Measurements from ENCODE around the gene SIK3. TPM values are rescaled to one million over a fixed set of nuclear protein-coding genes. Genes with fewer than 3 reads are reported as not detected.
"Not testable (repeated sequence)": the region's sequence is repeated elsewhere in the genome, so short reads cannot be mapped to it uniquely, and the experiment has no call there.

SIK3 gene
- total and polyA plus RNA-seq, 2 experiments from 2014 or later = 29.1 to 58.5 TPM

DNA sequence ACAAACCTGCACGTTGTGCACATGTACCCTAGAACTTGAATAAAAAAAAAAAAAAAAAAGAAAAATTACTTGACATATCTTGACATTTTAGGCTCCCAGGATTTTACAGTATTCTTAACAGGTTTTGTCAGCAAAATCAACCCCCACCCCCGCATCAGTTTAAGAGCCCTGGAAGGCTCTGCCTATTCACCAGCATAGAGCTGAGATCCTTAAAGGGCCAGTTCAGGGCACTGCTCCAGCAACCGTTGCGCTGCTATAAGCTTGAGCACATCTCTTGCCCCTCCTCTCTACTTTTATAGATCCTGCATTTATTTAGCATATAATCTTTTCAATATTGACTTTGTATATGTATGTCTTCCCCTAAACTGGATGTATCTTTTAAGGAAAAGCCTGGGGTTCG is 45.2 kb upstream of the SIK3 start:
- Histone ChIP-seq H3K4me1 (ENCODE audit: low read depth) (peaks cover 12% of the 10 kb centered on the region), H3K36me3 (peaks cover 5% of the 10 kb centered on the region), H3K27me3 (no peaks in the 10 kb centered on the region), H3K4me3 (peak overlapping the region; percentile 67), H3K9me3 (ENCODE audit: low read depth) (no peaks in the 10 kb centered on the region), H3K27ac (peak overlapping the region; percentile 86)
- TF ChIP-seq, protein P1, sequence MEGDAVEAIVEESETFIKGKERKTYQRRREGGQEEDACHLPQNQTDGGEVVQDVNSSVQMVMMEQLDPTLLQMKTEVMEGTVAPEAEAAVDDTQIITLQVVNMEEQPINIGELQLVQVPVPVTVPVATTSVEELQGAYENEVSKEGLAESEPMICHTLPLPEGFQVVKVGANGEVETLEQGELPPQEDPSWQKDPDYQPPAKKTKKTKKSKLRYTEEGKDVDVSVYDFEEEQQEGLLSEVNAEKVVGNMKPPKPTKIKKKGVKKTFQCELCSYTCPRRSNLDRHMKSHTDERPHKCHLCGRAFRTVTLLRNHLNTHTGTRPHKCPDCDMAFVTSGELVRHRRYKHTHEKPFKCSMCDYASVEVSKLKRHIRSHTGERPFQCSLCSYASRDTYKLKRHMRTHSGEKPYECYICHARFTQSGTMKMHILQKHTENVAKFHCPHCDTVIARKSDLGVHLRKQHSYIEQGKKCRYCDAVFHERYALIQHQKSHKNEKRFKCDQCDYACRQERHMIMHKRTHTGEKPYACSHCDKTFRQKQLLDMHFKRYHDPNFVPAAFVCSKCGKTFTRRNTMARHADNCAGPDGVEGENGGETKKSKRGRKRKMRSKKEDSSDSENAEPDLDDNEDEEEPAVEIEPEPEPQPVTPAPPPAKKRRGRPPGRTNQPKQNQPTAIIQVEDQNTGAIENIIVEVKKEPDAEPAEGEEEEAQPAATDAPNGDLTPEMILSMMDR (IDR thresholded peaks at IDR 0.05; ENCODE audit: low read depth, low read length) = no peak
- peak; percentile 45 to 70 for DNase-seq (ENCODE audit: low read depth in 1 of 2, low spot score in 1 of 2)

DNA sequence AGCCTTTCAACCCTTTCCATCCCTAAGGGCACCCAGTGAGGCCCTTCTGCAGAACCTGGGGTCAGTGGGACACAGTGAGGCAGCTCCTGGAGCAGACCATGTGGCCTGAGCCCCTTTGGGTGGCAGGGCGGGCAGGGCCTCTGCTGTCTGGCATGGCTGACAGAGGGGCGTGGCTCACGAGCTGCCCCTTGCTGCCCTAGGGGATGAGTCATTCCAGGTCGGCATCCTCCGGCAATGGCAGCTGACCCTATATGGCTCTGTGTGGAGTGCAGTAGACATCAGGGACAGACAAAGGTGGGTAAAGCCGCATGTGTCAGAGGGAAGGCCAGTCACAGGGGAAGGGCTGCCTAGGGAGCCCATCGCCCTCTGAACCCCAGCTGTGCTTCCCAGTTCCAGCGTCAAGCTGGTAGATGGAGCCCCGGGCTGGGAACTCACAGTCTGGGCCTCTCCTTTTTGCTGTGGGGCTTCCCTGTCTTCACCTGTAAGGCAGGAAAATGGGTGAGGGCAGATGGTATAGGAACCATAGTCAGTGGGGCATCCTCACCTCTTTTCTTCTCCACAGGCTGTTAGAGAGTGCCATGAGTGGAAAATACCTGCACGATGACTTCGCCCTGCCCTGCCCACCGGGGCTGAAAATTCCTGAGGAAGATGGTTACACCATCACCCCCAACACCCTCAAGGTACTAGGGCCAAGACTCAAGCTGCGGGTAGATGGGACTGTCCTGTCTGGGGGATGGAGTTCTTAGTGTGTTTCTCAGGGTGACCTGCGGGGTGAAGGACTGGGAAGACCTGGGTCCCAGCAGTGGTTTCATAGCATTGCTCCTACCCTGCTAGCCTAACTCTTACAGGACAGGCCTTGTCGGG is 39.2 kb upstream of the SIK3 start:
- H3K4me3 ChIP-seq; H3K4me1 ChIP-seq (ENCODE audit: low read depth); H3K27me3 ChIP-seq; H3K36me3 ChIP-seq; H3K27ac ChIP-seq; H3K9me3 ChIP-seq (ENCODE audit: low read depth); DNase-seq (ENCODE audit: low read depth in 1 of 2, low spot score in 1 of 2): not testable (repeated sequence)

DNA sequence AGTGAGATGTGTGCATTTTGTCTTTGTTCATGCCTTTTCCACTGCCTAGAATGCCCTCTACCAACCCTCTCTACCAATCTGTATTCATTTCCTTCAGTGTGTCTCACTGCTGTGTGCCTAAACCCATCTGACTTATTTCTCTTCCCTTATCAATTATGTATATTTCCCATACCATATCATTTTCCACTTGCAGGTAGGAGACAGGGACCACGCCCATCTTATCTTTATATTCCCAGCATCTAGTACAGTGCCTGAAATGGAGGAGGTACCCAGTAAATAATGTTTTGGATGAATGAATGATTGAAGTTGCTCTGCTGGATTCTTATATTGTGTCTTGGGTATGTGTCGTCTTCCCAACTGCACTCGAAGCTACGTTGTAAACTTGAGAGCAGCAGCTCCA is 36.8 kb upstream of the SIK3 start:
- H3K4me3 ChIP-seq; H3K27me3 ChIP-seq; H3K9me3 ChIP-seq (ENCODE audit: low read depth); H3K27ac ChIP-seq; H3K36me3 ChIP-seq; DNase-seq (ENCODE audit: low read depth in 1 of 2, low spot score in 1 of 2); H3K4me1 ChIP-seq (ENCODE audit: low read depth): not testable (repeated sequence)

DNA sequence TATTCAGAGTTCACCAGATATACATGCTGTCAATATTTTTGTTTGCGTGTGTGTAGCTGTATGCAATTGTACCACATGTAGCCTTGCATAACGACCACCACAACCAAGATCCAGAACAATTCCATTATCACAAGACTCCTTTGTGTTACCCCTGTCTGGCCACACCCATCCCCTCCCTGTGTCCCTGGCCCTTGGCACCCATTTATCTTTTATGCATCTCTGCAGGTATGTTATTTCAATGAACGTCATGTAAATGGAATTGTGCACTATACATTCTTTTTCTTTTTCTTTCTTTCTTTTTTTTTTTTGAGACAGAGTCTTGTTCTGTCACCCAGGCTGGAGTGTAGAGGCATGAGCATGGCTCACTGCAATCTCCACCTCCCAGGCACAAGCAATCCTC is 36.2 kb upstream of the SIK3 start:
- TF ChIP-seq, protein P1 (IDR thresholded peaks at IDR 0.05; ENCODE audit: low read depth, low read length) = no peak
- no peak for DNase-seq (ENCODE audit: low read depth in 1 of 2, low spot score in 1 of 2)
- no peaks in the 10 kb centered on the region for H3K4me1 ChIP-seq (ENCODE audit: low read depth)
- no peak overlapping the region for H3K4me3 ChIP-seq
- no peaks in the 10 kb centered on the region for H3K36me3 ChIP-seq
- no peak overlapping the region for H3K27ac ChIP-seq
- H3K27me3 ChIP-seq = no peaks in the 10 kb centered on the region
- no peaks in the 10 kb centered on the region for H3K9me3 ChIP-seq (ENCODE audit: low read depth)

DNA sequence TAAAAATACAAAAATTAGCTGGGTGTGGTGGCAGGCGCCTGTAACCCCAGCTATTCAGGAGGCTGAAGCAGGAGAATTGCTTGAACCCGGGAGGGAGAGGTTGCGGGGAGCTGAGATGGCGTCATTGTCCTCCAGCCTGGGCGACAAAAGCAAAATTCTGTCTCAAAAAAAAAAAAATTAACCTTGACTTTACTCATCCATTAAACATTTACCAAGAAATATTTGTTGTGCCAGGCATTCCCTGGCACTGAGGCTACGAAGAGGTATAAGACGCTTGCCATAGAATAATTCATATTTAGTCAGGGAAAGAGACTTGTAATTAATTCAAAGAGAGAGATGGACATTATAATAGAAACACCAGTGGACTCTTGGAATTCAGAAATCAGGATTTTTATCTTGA is 32.7 kb upstream of the SIK3 start:
- Histone ChIP-seq H3K9me3 (ENCODE audit: low read depth) (no peaks in the 10 kb centered on the region), H3K27me3 (peaks cover 3% of the 10 kb centered on the region), H3K27ac (no peak overlapping the region), H3K4me1 (ENCODE audit: low read depth) (no peaks in the 10 kb centered on the region), H3K4me3 (no peak overlapping the region), H3K36me3 (no peaks in the 10 kb centered on the region)
- TF ChIP-seq, protein P1 (IDR thresholded peaks at IDR 0.05; ENCODE audit: low read depth, low read length) = no peak
- no peak for DNase-seq (ENCODE audit: low read depth in 1 of 2, low spot score in 1 of 2)

DNA sequence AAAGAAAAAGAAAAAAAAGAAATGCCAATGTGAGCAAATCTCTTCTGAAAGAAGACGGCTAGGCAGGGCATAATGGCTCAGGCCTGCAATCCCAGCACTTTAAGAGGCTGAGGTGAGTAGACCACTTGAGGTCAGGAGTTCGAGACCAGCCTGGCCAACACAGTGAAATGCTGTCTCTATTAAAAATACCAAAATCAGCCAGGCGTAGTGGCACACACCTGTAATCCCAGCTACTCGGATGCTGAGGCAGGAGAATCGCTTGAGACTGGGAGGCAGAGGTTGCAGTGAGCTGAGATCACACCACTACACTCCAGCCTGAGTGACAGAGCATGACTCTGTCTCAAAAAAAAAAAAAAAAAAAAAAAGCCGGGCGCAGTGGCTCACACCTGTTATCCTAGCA is 32.2 kb upstream of the SIK3 start:
- DNase-seq (ENCODE audit: low read depth in 1 of 2, low spot score in 1 of 2); H3K4me1 ChIP-seq (ENCODE audit: low read depth); H3K36me3 ChIP-seq; H3K4me3 ChIP-seq; H3K27me3 ChIP-seq; H3K27ac ChIP-seq; H3K9me3 ChIP-seq (ENCODE audit: low read depth): not testable (repeated sequence)

DNA sequence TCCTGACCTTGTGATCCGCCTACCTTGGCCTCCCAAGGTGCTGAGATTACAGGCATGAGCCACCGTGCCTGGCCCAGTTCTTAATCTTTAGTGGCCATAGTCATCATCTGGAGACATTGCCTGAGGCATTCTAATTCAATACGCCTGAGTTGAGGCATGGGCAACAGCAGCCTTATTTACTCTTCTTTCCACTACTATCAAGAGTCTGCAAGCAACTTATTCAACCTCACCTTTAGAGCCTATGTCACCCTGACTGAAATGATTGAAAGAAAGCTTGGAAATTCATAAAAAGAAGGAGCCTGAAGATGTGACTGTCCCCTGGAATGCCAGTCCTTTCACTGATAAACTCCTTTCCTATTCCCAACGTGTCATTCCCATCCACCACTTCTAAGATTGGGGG is 30.1 kb upstream of the SIK3 start:
- no peaks in the 10 kb centered on the region for H3K4me1 ChIP-seq (ENCODE audit: low read depth)
- H3K27me3 ChIP-seq = peaks cover 3% of the 10 kb centered on the region
- H3K9me3 ChIP-seq (ENCODE audit: low read depth) = no peaks in the 10 kb centered on the region
- H3K36me3 ChIP-seq = no peaks in the 10 kb centered on the region
- no peak overlapping the region for H3K4me3 ChIP-seq
- TF ChIP-seq, protein P1 (IDR thresholded peaks at IDR 0.05; ENCODE audit: low read depth, low read length) = no peak
- DNase-seq (ENCODE audit: low read depth in 1 of 2, low spot score in 1 of 2) = no peak
- no peak overlapping the region for H3K27ac ChIP-seq

All from cardiac muscle cell (in vitro differentiated cells and primary cell).